Activated CD8-positive, alpha-beta T cell treated with anti-CD3 and anti-CD28 coated beads, Interleukin-2, amount 10 ng/mL, durations not matched to agents 7 days and 5 days (primary cell): ENCODE results near the gene LRCH1. TPM values are rescaled to one million over a fixed set of nuclear protein-coding genes. Genes with fewer than 3 reads are reported as not detected.

Experiments
- ATAC-seq: fragments of 150-1000 bp; cut with Tn5 transposase; one replicate; pipeline ENCODE4 v1.10.0; 2021; ENCODE audit warnings: moderate library complexity
- CTCF ChIA-PET: fragments of 350-600 bp; sonication (Branson Sonifier 250); formaldehyde crosslinking; loops from one replicate; lab custom pipeline; 2021; ENCODE audit warnings: antibody characterized with exemption; lab: Charles Lee
- POLR2A ChIA-PET: fragments of 350-600 bp; sonication (Branson Sonifier 250); formaldehyde crosslinking; loops from one replicate; lab custom pipeline; 2021; ENCODE audit warnings: antibody characterized with exemption; lab: Charles Lee
- DNase-seq: peaks from one replicate; pipeline ENCODE4 v3.0.0-alpha.2; 2020
- H3K27ac Mint-ChIP-seq: one replicate; pipeline ENCODE4 v1.8.0; 2021; ENCODE audit warnings: mild to moderate bottlenecking, mixed read lengths
- H3K27me3 Mint-ChIP-seq: one replicate; pipeline ENCODE4 v1.8.0; 2021; ENCODE audit warnings: low read depth, mixed read lengths
- H3K36me3 Mint-ChIP-seq: one replicate; pipeline ENCODE4 v1.8.0; 2021; ENCODE audit warnings: low read depth, mixed read lengths
- H3K4me1 Mint-ChIP-seq: one replicate; pipeline ENCODE4 v1.8.0; 2021; ENCODE audit warnings: low read depth, mixed read lengths
- H3K4me3 Mint-ChIP-seq: one replicate; pipeline ENCODE4 v1.8.0; 2021; ENCODE audit warnings: mild to moderate bottlenecking, mixed read lengths
- H3K9me3 Mint-ChIP-seq: one replicate; pipeline ENCODE4 v1.8.0; 2022; ENCODE audit warnings: mixed read lengths; ENCODE audit not compliant: insufficient read depth
- total RNA-seq, 2 experiments: library from RNA; stranded (reverse); gene quantifications; one replicate each; pipeline ENCODE4 v1.2.3, GENCODE V29; 2021

Gene LRCH1
- total RNA-seq, 2 experiments from 2014 or later: 15.3 to 18.0 TPM

- no peak for DNase-seq
- ChIA-PET POLR2A (no interaction called here), CTCF (interaction anchor here (1.6 kb wide), 1 partner anchor 25 kb away, joined by 9 read pairs; no protein-coding TSS in a partner anchor)
- H3K36me3 Mint-ChIP-seq: peaks cover 2% of the 10 kb centered on the region
- H3K4me1 Mint-ChIP-seq: peaks cover 31% of the 10 kb centered on the region
- no peaks in the 10 kb centered on the region for H3K27me3 Mint-ChIP-seq
- H3K27ac Mint-ChIP-seq: no peak overlapping the region
- H3K9me3 Mint-ChIP-seq: no peaks in the 10 kb centered on the region
- H3K4me3 Mint-ChIP-seq: no peak overlapping the region
- no peak for ATAC-seq
Observed at GRCh38 chr13:46576762-46577161, 23.8 kb downstream of the LRCH1 start.

GRCh38 chr13:46577696-46578589 is 25.0 kb downstream of the LRCH1 start:
- ATAC-seq: peak; percentile 36
- DNase-seq: no peak
- Mint-ChIP-seq H3K9me3 (no peaks in the 10 kb centered on the region), H3K27ac (no peak overlapping the region), H3K27me3 (no peaks in the 10 kb centered on the region), H3K36me3 (peaks cover 2% of the 10 kb centered on the region), H3K4me1 (peaks cover 33% of the 10 kb centered on the region), H3K4me3 (no peak overlapping the region)
- POLR2A ChIA-PET: no interaction called here
- CTCF ChIA-PET: interaction anchor here (0.7 to 1.6 kb wide), 2 partner anchors 17 to 26 kb away, joined by 3 to 9 read pairs; no protein-coding TSS in a partner anchor

GRCh38 chr13:46578590-46578975 is 25.6 kb downstream of the LRCH1 start:
- no peaks in the 10 kb centered on the region for H3K9me3 Mint-ChIP-seq
- H3K27me3 Mint-ChIP-seq: no peaks in the 10 kb centered on the region
- no peak overlapping the region for H3K4me3 Mint-ChIP-seq
- H3K4me1 Mint-ChIP-seq: peaks cover 33% of the 10 kb centered on the region
- ChIA-PET POLR2A (no interaction called here), CTCF (no interaction called here)
- peaks cover 2% of the 10 kb centered on the region for H3K36me3 Mint-ChIP-seq
- no peak overlapping the region for H3K27ac Mint-ChIP-seq
- no peak for ATAC-seq
- no peak for DNase-seq

- CTCF ChIA-PET: interaction anchor here (1.2 to 1.6 kb wide), 2 partner anchors 10 to 28 kb away, joined by 3 to 4 read pairs; no protein-coding TSS in a partner anchor
- Mint-ChIP-seq H3K9me3 (no peaks in the 10 kb centered on the region), H3K27me3 (no peaks in the 10 kb centered on the region), H3K4me1 (peaks cover 29% of the 10 kb centered on the region), H3K36me3 (peaks cover 2% of the 10 kb centered on the region), H3K4me3 (no peak overlapping the region), H3K27ac (no peak overlapping the region)
- no peak for DNase-seq
- no peak for ATAC-seq
- POLR2A ChIA-PET: interaction anchor here (1.0 kb wide), 1 partner anchor 9 kb away, joined by 3 read pairs; no protein-coding TSS in a partner anchor
Observed at GRCh38 chr13:46580362-46580839, 27.4 kb downstream of the LRCH1 start.

GRCh38 chr13:46582190-46582589 is 29.2 kb downstream of the LRCH1 start:
- no peak for ATAC-seq
- no peaks in the 10 kb centered on the region for H3K9me3 Mint-ChIP-seq
- CTCF ChIA-PET: interaction anchor here (0.7 to 1.3 kb wide), 2 partner anchors 20 to 31 kb away, joined by 3 read pairs; no protein-coding TSS in a partner anchor

GRCh38 chr13:46586751-46587514 is 34.0 kb downstream of the LRCH1 start:
- CTCF ChIA-PET: interaction anchor here (1.6 to 3.0 kb wide), 2 partner anchors 8 to 35 kb away, joined by 3 to 14 read pairs; no protein-coding TSS in a partner anchor
- no peaks in the 10 kb centered on the region for H3K27me3 Mint-ChIP-seq
- H3K4me1 Mint-ChIP-seq: peaks cover 28% of the 10 kb centered on the region
- H3K27ac Mint-ChIP-seq: no peak overlapping the region
- H3K36me3 Mint-ChIP-seq: peaks cover 2% of the 10 kb centered on the region
- H3K4me3 Mint-ChIP-seq: no peak overlapping the region
- no peaks in the 10 kb centered on the region for H3K9me3 Mint-ChIP-seq
- DNase-seq (no peak), ATAC-seq (no peak)
- POLR2A ChIA-PET: no interaction called here

More at GRCh38 chr13:46582190-46582589, 29.2 kb downstream of the LRCH1 start:
- H3K36me3 Mint-ChIP-seq: peaks cover 2% of the 10 kb centered on the region
- H3K4me1 Mint-ChIP-seq: peaks cover 27% of the 10 kb centered on the region
- H3K27me3 Mint-ChIP-seq: no peaks in the 10 kb centered on the region
- no peak for DNase-seq
- POLR2A ChIA-PET: no interaction called here
- no peak overlapping the region for H3K4me3 Mint-ChIP-seq
- no peak overlapping the region for H3K27ac Mint-ChIP-seq

- Mint-ChIP-seq H3K36me3 (peaks cover 2% of the 10 kb centered on the region), H3K9me3 (no peaks in the 10 kb centered on the region), H3K27me3 (no peaks in the 10 kb centered on the region), H3K4me3 (no peak overlapping the region), H3K4me1 (peaks cover 36% of the 10 kb centered on the region), H3K27ac (no peak overlapping the region)
- DNase-seq (no peak), ATAC-seq (no peak)
- ChIA-PET POLR2A (no interaction called here), CTCF (interaction anchor here (3.0 kb wide), 1 partner anchor 36 kb away, joined by 14 read pairs; no protein-coding TSS in a partner anchor)
Observed at GRCh38 chr13:46587807-46588418, 34.9 kb downstream of the LRCH1 start.

- DNase-seq: no peak
- POLR2A ChIA-PET: no interaction called here
Observed at GRCh38 chr13:46592385-46592784, 39.4 kb downstream of the LRCH1 start.

GRCh38 chr13:46593398-46593797 is 40.4 kb downstream of the LRCH1 start:
- peaks cover 6% of the 10 kb centered on the region for H3K36me3 Mint-ChIP-seq
- H3K9me3 Mint-ChIP-seq: no peaks in the 10 kb centered on the region
- ChIA-PET POLR2A (interaction anchor here (0.5 kb wide), 1 partner anchor 203 kb away, joined by 3 read pairs; no protein-coding TSS in a partner anchor), CTCF (interaction anchor here (0.9 to 4.6 kb wide), 3 partner anchors 10 to 87 kb away, joined by 3 to 21 read pairs (median 3); no protein-coding TSS in a partner anchor)
- ATAC-seq (peak; percentile 94), DNase-seq (peak; percentile 66)
- peak overlapping the region; percentile 43 for H3K27ac Mint-ChIP-seq
- peak overlapping the region; percentile 40 for H3K4me3 Mint-ChIP-seq
- no peaks in the 10 kb centered on the region for H3K27me3 Mint-ChIP-seq
- H3K4me1 Mint-ChIP-seq: peaks cover 84% of the 10 kb centered on the region

More at GRCh38 chr13:46592385-46592784, 39.4 kb downstream of the LRCH1 start:
- H3K27me3 Mint-ChIP-seq: no peaks in the 10 kb centered on the region
- H3K4me3 Mint-ChIP-seq: no peak overlapping the region
- CTCF ChIA-PET: interaction anchor here (1.1 to 4.6 kb wide), 4 partner anchors 20 to 87 kb away, joined by 3 to 21 read pairs (median 6); no protein-coding TSS in a partner anchor
- H3K9me3 Mint-ChIP-seq: no peaks in the 10 kb centered on the region
- H3K4me1 Mint-ChIP-seq: peaks cover 74% of the 10 kb centered on the region
- no peak overlapping the region for H3K27ac Mint-ChIP-seq
- ATAC-seq: no peak
- H3K36me3 Mint-ChIP-seq: peaks cover 6% of the 10 kb centered on the region

- Mint-ChIP-seq H3K27me3 (no peaks in the 10 kb centered on the region), H3K36me3 (peaks cover 13% of the 10 kb centered on the region), H3K4me1 (peaks cover 93% of the 10 kb centered on the region), H3K4me3 (no peak overlapping the region), H3K27ac (no peak overlapping the region), H3K9me3 (no peaks in the 10 kb centered on the region)
- POLR2A ChIA-PET: no interaction called here
- no peak for DNase-seq
- CTCF ChIA-PET: interaction anchor here (0.9 to 4.6 kb wide), 7 partner anchors 8 to 51 kb away, joined by 3 to 21 read pairs (median 3); no protein-coding TSS in a partner anchor
- no peak for ATAC-seq
Observed at GRCh38 chr13:46594374-46595078, 41.6 kb downstream of the LRCH1 start.
